ENCODE data around the gene NUP210.
A peak's percentile ranks its signal among the peaks of the same experiment; 100 is the strongest.

Gene NUP210

GRCh38 chr3:13335503-13335902 is 84.6 kb downstream of the NUP210 start:
- no peak for DNase-seq (ENCODE audit: extremely low read depth, insufficient read length)
- Histone ChIP-seq H3K4me3 (replicated peaks; ENCODE audit: low read depth, low read length) (no peak overlapping the region), H3K36me3 (ENCODE audit: control insufficient read depth, insufficient read depth, low read length) (peaks cover 57% of the 10 kb centered on the region), H3K27me3 (replicated peaks; ENCODE audit: control insufficient read depth, insufficient read depth, low read length) (no peaks in the 10 kb centered on the region)
- no peak for TF ChIP-seq CTCF (IDR thresholded peaks at IDR 0.05; ENCODE audit: insufficient read depth, low read length, poor library complexity, severe bottlenecking)

- no peak for DNase-seq (ENCODE audit: extremely low read depth, insufficient read length)
- no peak for TF ChIP-seq CTCF (IDR thresholded peaks at IDR 0.05; ENCODE audit: insufficient read depth, low read length, poor library complexity, severe bottlenecking)
- Histone ChIP-seq H3K27me3 (replicated peaks; ENCODE audit: control insufficient read depth, insufficient read depth, low read length) (no peaks in the 10 kb centered on the region), H3K4me3 (replicated peaks; ENCODE audit: low read depth, low read length) (no peak overlapping the region), H3K36me3 (ENCODE audit: control insufficient read depth, insufficient read depth, low read length) (peaks cover 57% of the 10 kb centered on the region)
Observed at GRCh38 chr3:13335059-13335458, 85.1 kb downstream of the NUP210 start.

- Histone ChIP-seq H3K27me3 (replicated peaks; ENCODE audit: control insufficient read depth, insufficient read depth, low read length) (no peaks in the 10 kb centered on the region), H3K4me3 (replicated peaks; ENCODE audit: low read depth, low read length) (no peak overlapping the region), H3K36me3 (ENCODE audit: control insufficient read depth, insufficient read depth, low read length) (peaks cover 59% of the 10 kb centered on the region)
- TF ChIP-seq CTCF (IDR thresholded peaks at IDR 0.05; ENCODE audit: insufficient read depth, low read length, poor library complexity, severe bottlenecking), result no peak
- DNase-seq (ENCODE audit: extremely low read depth, insufficient read length), result no peak
Observed at GRCh38 chr3:13333236-13333897, 86.8 kb downstream of the NUP210 start.

DNA sequence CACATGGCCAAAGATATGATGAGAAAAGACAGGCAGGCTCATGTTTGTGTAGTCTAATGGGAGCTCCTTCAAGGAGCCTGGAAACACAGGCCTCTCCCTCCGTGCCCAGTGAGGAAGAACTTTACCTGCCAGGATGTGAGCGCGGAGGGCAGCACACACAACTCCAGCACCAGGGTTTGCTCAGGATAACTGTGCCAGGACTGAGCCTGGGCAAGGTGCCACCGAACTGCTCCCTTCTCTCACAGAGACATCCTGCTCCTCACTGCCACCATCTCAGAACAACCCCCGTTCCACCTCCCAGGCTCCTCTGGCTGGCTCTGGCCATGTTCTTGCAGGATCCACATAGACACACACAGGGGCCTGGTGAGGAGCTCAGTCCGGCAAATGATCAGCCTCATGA is 87.4 kb downstream of the NUP210 start:
- no peak for DNase-seq (ENCODE audit: extremely low read depth, insufficient read length)
- no peak for TF ChIP-seq CTCF (IDR thresholded peaks at IDR 0.05; ENCODE audit: insufficient read depth, low read length, poor library complexity, severe bottlenecking)
- Histone ChIP-seq H3K4me3 (replicated peaks; ENCODE audit: low read depth, low read length) (no peak overlapping the region), H3K36me3 (ENCODE audit: control insufficient read depth, insufficient read depth, low read length) (peaks cover 61% of the 10 kb centered on the region), H3K27me3 (replicated peaks; ENCODE audit: control insufficient read depth, insufficient read depth, low read length) (no peaks in the 10 kb centered on the region)

DNA sequence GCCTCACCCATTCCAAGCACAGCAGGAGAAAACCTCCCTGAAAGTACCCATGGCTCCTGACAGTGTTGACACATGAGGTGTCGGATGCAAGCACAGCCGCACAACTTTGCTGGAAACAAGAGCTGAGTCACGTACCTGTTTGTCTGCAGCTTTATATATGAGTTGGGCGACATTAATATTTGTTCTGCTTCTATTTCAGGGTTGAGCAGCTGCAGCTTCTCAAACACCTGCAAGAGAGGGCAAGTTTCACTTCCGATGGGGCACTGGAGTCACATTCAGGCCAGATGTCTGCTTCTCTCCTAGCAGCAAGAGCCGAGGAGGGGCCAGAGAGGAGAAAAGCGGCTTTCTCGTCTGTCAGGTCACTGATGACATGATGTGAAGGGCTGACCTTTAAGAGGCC is 88.0 kb downstream of the NUP210 start:
- peak; percentile 72 for DNase-seq (ENCODE audit: extremely low read depth, insufficient read length)
- peaks cover 61% of the 10 kb centered on the region for H3K36me3 ChIP-seq (ENCODE audit: control insufficient read depth, insufficient read depth, low read length)
- no peak overlapping the region for H3K4me3 ChIP-seq (replicated peaks; ENCODE audit: low read depth, low read length)
- no peak for TF ChIP-seq CTCF (IDR thresholded peaks at IDR 0.05; ENCODE audit: insufficient read depth, low read length, poor library complexity, severe bottlenecking)
- no peaks in the 10 kb centered on the region for H3K27me3 ChIP-seq (replicated peaks; ENCODE audit: control insufficient read depth, insufficient read depth, low read length)

DNA sequence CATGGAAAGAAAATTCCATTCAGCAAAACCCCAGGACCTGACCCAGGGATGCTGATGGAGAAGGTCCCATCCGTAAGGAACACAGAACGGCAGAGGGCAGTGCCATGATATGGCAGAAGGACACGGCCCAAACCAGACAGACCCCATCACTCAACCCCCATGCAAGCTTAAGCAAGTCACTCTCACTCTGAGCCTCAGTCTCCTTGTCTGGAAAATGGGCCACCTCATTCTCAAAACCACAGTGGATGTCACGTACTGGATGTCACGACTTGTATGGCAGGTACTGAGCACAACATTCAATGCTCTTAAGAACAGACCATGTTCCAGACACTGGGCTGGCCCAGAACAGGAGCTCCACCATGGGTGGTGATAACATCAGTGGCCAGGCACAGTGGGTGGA is 90.4 kb downstream of the NUP210 start:
- DNase-seq (ENCODE audit: extremely low read depth, insufficient read length), result no peak
- H3K36me3 ChIP-seq (ENCODE audit: control insufficient read depth, insufficient read depth, low read length), result peaks cover 61% of the 10 kb centered on the region
- no peaks in the 10 kb centered on the region for H3K27me3 ChIP-seq (replicated peaks; ENCODE audit: control insufficient read depth, insufficient read depth, low read length)
- no peak for TF ChIP-seq CTCF (IDR thresholded peaks at IDR 0.05; ENCODE audit: insufficient read depth, low read length, poor library complexity, severe bottlenecking)
- H3K4me3 ChIP-seq (replicated peaks; ENCODE audit: low read depth, low read length), result no peak overlapping the region
